Measurements from ENCODE around the gene ZNF638. TPM values are rescaled to one million over a fixed set of nuclear protein-coding genes. Genes with fewer than 3 reads are reported as not detected.

The ZNF638 gene
- total and polyA plus RNA-seq, 4 donors, result 193 to 317 (median 226) TPM

DNA sequence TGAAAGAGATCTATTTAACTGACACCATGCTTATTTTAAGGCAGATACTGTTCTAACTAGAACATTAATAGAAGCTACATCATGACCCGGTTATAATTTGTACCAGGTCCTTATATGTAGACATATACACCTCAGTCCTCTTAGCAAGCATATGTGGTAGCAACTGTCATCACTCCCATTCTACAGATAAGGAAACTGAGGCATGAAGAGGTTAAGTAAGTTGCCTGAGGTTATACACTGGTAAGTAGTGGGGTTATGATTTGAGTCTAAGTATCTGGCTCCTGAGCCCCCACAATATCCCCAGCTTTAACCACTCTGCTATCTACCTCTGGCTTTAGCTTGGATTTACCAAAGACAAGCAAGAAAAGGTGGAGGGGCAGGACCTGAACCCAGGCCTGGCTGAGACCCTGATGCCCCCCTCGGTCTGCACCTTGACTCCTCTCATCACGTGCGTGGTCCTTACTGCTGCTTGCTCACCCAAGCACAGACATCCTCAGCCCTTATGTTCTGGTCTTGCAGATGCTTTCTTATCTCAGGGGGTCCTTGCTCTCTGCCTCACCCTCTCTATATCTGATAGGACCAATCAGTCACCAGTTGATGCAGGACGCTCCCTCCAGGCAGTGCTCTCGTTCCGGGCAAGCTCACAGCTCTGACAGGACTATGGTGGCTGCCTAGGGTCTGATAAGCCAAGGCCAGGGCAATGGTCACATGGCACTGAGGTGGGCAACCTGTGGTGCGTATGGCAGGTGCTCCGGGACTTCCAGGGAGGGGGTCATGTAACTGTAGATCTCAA is 125.7 kb downstream of the ZNF638 start:
- Histone ChIP-seq H3K9me3 (ENCODE audit: control insufficient read depth, insufficient read depth, low read length) (no peaks in the 10 kb centered on the region), H3K36me3 (ENCODE audit: control insufficient read depth, insufficient read depth, low read length) (no peaks in the 10 kb centered on the region), H3K4me3 (ENCODE audit: low read depth, low read length) (no peak overlapping the region), H3K4me1 (ENCODE audit: control insufficient read depth, insufficient read depth, low read length) (peaks cover 49% of the 10 kb centered on the region), H3K27me3 (ENCODE audit: control insufficient read depth, insufficient read depth, low read length) (peaks cover 32% of the 10 kb centered on the region), H3K27ac (ENCODE audit: low read depth, low read length) (no peak overlapping the region)
- DNase-seq (ENCODE audit: low read depth in 4 of 6, low spot score in 6 of 6), result no peak
- 84% methylated on average over 7 of the region's 9 CpGs for WGBS (ENCODE audit: insufficient coverage)

DNA sequence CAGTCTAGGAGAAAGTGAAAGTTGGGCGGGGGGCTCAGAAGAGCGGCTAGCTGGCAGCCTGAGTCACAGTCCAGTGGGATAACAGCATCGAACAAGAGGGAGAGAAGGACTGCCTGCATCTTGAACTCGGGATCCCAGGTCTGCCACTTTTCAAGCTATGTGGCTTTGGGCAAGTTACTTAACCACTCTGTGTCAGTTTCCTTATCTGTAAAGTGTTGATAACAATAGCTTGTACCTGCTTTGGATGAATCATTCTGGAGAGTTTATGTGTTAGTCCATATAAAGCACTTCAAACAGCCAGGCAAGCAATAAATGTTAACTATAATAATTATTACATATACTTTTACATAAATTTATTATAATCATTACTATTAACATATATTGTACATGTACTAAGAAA is 126.3 kb downstream of the ZNF638 start:
- H3K4me1 ChIP-seq (ENCODE audit: control insufficient read depth, insufficient read depth, low read length), result peaks cover 49% of the 10 kb centered on the region
- H3K36me3 ChIP-seq (ENCODE audit: control insufficient read depth, insufficient read depth, low read length), result no peaks in the 10 kb centered on the region
- H3K9me3 ChIP-seq (ENCODE audit: control insufficient read depth, insufficient read depth, low read length), result no peaks in the 10 kb centered on the region
- H3K4me3 ChIP-seq (ENCODE audit: low read depth, low read length), result no peak overlapping the region
- no peak overlapping the region for H3K27ac ChIP-seq (ENCODE audit: low read depth, low read length)
- 60% methylated on average over 3 of the region's 4 CpGs for WGBS (ENCODE audit: insufficient coverage)
- peaks cover 27% of the 10 kb centered on the region for H3K27me3 ChIP-seq (ENCODE audit: control insufficient read depth, insufficient read depth, low read length)
- no peak for DNase-seq (ENCODE audit: low read depth in 4 of 6, low spot score in 6 of 6)

DNA sequence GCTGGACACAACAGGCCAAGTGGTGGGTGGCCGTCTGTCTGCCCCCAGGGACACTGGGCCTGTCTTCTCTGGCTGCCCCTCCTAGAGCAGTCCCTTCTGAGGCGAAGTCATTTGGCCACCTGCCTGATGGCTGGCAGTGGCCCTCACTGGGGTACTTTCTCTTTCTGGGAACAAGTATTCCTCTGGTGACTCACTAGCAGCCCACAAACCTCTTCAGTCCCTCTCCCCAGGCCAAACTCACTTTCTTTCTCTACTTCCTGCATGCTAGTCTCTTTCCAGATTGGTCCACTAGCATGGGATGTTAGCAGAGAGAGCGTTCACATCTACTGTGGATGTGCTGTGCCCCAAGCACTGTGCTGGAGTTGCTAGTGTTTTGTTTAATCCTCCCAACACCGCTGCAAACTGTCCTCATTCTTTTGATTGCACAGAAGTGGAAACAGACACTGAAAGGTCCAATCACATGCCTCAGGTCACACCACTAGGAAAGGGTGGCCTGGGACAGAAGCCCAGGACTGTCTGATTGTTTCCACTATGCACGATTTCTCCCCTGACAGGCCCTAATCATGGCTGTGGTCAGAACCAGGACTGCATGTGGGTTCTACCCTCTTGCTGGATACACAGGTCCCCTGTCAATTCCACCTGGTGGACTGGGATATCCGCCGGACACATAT is 127.0 kb downstream of the ZNF638 start:
- WGBS (ENCODE audit: insufficient coverage), result 42% methylated on average over 4 of the region's 7 CpGs
- peak in 1 of 6 donors; percentile 46 for DNase-seq (ENCODE audit: low read depth in 4 of 6, low spot score in 6 of 6)
- Histone ChIP-seq H3K9me3 (ENCODE audit: control insufficient read depth, insufficient read depth, low read length) (no peaks in the 10 kb centered on the region), H3K4me3 (ENCODE audit: low read depth, low read length) (no peak overlapping the region), H3K27me3 (ENCODE audit: control insufficient read depth, insufficient read depth, low read length) (peaks cover 25% of the 10 kb centered on the region), H3K36me3 (ENCODE audit: control insufficient read depth, insufficient read depth, low read length) (no peaks in the 10 kb centered on the region), H3K4me1 (ENCODE audit: control insufficient read depth, insufficient read depth, low read length) (peaks cover 45% of the 10 kb centered on the region), H3K27ac (ENCODE audit: low read depth, low read length) (no peak overlapping the region)

DNA sequence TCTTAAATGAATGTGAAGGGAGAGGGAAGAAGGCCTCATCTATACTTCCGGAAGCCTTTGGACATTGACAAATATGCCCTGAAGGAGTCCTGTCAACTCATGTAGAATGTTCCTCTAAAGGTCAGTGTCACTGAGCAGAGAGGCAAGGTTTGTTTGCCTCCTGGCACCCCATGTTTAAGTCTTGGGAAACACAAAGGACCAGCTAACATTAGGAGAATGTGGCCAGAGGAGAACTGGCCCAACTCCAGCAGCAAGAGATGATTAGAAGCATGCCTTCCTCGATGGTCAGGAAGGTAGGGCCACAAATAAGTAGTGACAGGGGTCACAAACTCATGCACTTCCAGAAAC is 127.5 kb downstream of the ZNF638 start:
- Histone ChIP-seq H3K4me3 (ENCODE audit: low read depth, low read length) (no peak overlapping the region), H3K9me3 (ENCODE audit: control insufficient read depth, insufficient read depth, low read length) (no peaks in the 10 kb centered on the region), H3K36me3 (ENCODE audit: control insufficient read depth, insufficient read depth, low read length) (no peaks in the 10 kb centered on the region), H3K27me3 (ENCODE audit: control insufficient read depth, insufficient read depth, low read length) (peaks cover 23% of the 10 kb centered on the region), H3K4me1 (ENCODE audit: control insufficient read depth, insufficient read depth, low read length) (peaks cover 40% of the 10 kb centered on the region), H3K27ac (ENCODE audit: low read depth, low read length) (no peak overlapping the region)
- 63% methylated on average over 2 of the region's 2 CpGs for WGBS (ENCODE audit: insufficient coverage)
- no peak for DNase-seq (ENCODE audit: low read depth in 4 of 6, low spot score in 6 of 6)

DNA sequence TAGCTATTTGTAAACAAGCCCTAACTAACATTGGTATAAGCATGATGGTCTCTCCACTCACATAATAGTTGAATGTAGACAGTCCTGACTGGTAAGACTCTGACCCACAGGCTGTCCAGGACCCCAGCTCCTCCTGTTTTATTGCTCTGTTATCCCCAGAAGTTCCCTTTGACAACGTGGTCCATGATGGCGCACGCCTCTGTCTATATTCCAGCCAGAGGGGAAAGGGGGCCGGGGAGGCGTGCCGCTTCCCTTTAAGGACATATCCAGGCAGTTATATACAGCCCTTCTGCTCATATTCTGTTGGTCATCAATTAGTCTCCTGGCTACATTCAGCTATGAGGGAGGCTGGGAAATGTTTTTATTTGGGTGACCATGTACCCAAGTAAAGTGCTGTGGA is 128.5 kb downstream of the ZNF638 start:
- no peaks in the 10 kb centered on the region for H3K36me3 ChIP-seq (ENCODE audit: control insufficient read depth, insufficient read depth, low read length)
- H3K4me1 ChIP-seq (ENCODE audit: control insufficient read depth, insufficient read depth, low read length), result peaks cover 32% of the 10 kb centered on the region
- no peaks in the 10 kb centered on the region for H3K9me3 ChIP-seq (ENCODE audit: control insufficient read depth, insufficient read depth, low read length)
- 76% methylated on average over 4 of the region's 6 CpGs for WGBS (ENCODE audit: insufficient coverage)
- no peak for DNase-seq (ENCODE audit: low read depth in 4 of 6, low spot score in 6 of 6)
- H3K27ac ChIP-seq (ENCODE audit: low read depth, low read length), result no peak overlapping the region
- no peak overlapping the region for H3K4me3 ChIP-seq (ENCODE audit: low read depth, low read length)
- H3K27me3 ChIP-seq (ENCODE audit: control insufficient read depth, insufficient read depth, low read length), result peaks cover 24% of the 10 kb centered on the region

DNA sequence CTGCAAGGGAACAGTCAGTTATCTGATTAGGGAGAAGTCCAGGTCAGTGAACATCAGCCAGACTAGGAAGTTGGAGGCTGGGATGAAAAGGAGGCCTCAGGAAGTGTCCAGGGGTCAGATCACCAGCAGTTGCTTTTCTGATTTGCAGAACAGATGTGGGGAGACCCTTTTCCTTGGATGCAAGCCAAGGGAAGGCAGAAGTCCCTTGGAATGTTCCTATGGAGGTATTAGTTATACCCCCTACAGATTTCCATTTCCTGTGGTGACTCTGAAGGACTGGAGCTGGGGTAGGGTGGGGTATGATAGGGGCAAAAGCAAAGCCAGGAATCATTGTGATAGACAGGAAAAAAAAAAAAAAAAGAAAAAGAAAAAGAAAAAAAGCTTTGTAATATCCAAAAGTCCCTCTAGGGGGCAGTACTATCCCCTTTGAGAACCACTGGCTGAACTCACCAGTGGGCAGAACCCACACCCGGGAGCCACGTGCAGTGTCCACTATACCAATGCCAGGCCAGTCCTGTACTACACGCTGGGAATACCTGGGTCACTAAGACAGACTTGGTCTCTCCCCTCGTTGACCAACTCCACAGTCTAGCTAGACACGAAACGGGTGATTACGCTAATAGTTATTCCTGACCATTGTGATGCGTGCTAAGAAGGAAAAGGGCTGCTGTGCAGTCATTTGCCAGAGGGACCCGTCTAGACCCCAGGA is 129.2 kb downstream of the ZNF638 start:
- WGBS (ENCODE audit: insufficient coverage), result 54% methylated on average over 9 of the region's 9 CpGs
- peak in 1 of 6 donors; percentile 14 for DNase-seq (ENCODE audit: low read depth in 4 of 6, low spot score in 6 of 6)
- no peaks in the 10 kb centered on the region for H3K36me3 ChIP-seq (ENCODE audit: control insufficient read depth, insufficient read depth, low read length)
- H3K4me3 ChIP-seq (ENCODE audit: low read depth, low read length), result no peak overlapping the region
- peaks cover 27% of the 10 kb centered on the region for H3K4me1 ChIP-seq (ENCODE audit: control insufficient read depth, insufficient read depth, low read length)
- H3K27me3 ChIP-seq (ENCODE audit: control insufficient read depth, insufficient read depth, low read length), result peaks cover 24% of the 10 kb centered on the region
- H3K9me3 ChIP-seq (ENCODE audit: control insufficient read depth, insufficient read depth, low read length), result no peaks in the 10 kb centered on the region
- no peak overlapping the region for H3K27ac ChIP-seq (ENCODE audit: low read depth, low read length)

DNA sequence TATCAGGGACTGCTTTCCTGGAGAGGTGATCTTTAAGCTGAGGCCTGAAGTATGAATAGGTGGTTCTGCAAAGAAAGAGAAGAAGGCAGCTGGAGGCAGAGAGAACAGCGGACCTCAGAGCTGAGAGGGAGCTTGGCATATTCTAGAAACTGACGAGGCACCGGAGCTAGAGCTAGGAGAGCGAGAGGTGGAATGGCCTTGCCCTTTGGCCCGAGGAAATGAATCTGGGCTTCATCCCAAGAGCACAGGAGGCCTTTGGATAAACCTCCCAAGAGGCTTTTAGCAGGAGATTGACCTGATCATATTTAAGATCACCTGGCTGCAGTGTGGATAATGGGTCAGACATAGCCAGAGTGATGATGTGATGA is 129.7 kb downstream of the ZNF638 start:
- Histone ChIP-seq H3K9me3 (ENCODE audit: control insufficient read depth, insufficient read depth, low read length) (no peaks in the 10 kb centered on the region), H3K4me1 (ENCODE audit: control insufficient read depth, insufficient read depth, low read length) (peaks cover 28% of the 10 kb centered on the region), H3K27ac (ENCODE audit: low read depth, low read length) (no peak overlapping the region), H3K27me3 (ENCODE audit: control insufficient read depth, insufficient read depth, low read length) (peaks cover 29% of the 10 kb centered on the region), H3K36me3 (ENCODE audit: control insufficient read depth, insufficient read depth, low read length) (no peaks in the 10 kb centered on the region), H3K4me3 (ENCODE audit: low read depth, low read length) (no peak overlapping the region)
- no peak for DNase-seq (ENCODE audit: low read depth in 4 of 6, low spot score in 6 of 6)
- WGBS (ENCODE audit: insufficient coverage), result 49% methylated on average over 5 of the region's 5 CpGs

DNA sequence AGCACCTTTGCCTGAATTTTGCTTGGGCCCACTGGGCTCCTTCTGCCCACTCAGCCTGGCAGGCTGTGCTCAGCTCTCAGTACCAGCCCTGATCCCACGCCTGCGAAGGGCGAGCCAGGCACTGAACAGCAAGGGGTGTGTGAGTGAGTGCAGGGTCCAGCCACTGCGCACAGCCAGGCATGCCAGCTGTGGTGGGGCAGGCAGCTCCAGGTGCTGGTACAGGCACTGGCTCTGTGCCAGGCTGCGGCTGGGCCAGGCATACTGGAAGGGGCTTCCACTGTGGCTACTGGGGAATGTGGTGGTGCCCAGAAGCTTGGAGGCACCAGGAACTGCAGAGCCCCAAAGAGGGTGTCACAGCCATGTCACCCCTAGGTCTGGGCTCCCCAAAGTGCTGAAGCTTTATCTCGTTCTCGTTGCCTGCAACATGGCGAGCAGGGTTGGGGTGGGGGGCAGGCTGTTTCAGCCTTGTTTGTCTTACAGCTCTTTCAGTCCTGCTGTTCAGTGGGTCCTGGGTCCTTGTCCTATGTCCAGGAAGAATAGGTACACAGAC is 130.5 kb downstream of the ZNF638 start:
- Histone ChIP-seq H3K4me3 (ENCODE audit: low read depth, low read length) (no peak overlapping the region), H3K27me3 (ENCODE audit: control insufficient read depth, insufficient read depth, low read length) (peaks cover 37% of the 10 kb centered on the region), H3K9me3 (ENCODE audit: control insufficient read depth, insufficient read depth, low read length) (no peaks in the 10 kb centered on the region), H3K27ac (ENCODE audit: low read depth, low read length) (no peak overlapping the region), H3K4me1 (ENCODE audit: control insufficient read depth, insufficient read depth, low read length) (peaks cover 26% of the 10 kb centered on the region), H3K36me3 (ENCODE audit: control insufficient read depth, insufficient read depth, low read length) (no peaks in the 10 kb centered on the region)
- 95% methylated on average over 7 of the region's 8 CpGs for WGBS (ENCODE audit: insufficient coverage)
- no peak for DNase-seq (ENCODE audit: low read depth in 4 of 6, low spot score in 6 of 6)

DNA sequence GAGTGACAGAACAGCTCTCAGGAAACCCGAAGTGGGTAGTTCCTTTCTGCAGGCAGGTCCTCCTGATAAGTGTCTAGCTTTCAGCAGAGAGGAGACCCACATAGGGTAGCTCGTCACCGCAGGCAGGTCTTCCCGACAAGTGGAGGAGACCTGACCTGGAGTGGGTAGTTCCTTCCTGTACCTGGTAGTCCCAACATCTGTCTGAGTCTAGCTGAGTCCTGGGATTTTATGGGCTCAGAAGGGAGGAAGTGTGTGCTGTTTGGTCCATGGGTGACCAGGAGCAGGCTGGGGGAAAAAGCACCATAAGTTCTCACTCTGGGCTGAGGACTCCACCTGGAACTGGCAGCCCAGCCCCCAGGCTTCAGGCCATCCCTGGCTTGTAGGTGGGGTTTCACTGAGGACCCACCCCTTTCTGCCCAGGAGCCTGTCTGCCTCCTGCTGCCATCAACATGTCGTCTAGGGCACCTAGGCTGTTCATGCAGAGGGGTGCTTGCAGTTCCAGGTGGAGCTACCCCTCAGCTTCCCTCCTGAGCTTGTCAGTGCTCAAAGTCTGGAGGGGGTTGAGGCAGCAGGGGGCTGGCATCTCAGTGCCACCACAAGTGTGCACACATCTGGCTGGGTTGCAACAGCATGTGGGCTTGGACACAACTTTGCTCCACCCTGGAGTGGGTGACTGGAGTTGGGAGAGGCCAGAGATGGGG is 131.2 kb downstream of the ZNF638 start:
- H3K27me3 ChIP-seq (ENCODE audit: control insufficient read depth, insufficient read depth, low read length), result peaks cover 43% of the 10 kb centered on the region
- no peaks in the 10 kb centered on the region for H3K9me3 ChIP-seq (ENCODE audit: control insufficient read depth, insufficient read depth, low read length)

More for the DNA sequence above, 131.2 kb downstream of the ZNF638 start:
- 59% methylated on average over 2 of the region's 5 CpGs for WGBS (ENCODE audit: insufficient coverage)
- H3K4me1 ChIP-seq (ENCODE audit: control insufficient read depth, insufficient read depth, low read length), result peaks cover 21% of the 10 kb centered on the region
- H3K36me3 ChIP-seq (ENCODE audit: control insufficient read depth, insufficient read depth, low read length), result no peaks in the 10 kb centered on the region
- H3K4me3 ChIP-seq (ENCODE audit: low read depth, low read length), result no peak overlapping the region
- H3K27ac ChIP-seq (ENCODE audit: low read depth, low read length), result no peak overlapping the region
- DNase-seq (ENCODE audit: low read depth in 4 of 6, low spot score in 6 of 6), result no peak

Data from spinal cord (tissue), 10 donors.